HG03159 (cell line): ENCODE results near the gene SPATA31D4.

Experiments
- ATAC-seq: cut with Tn5 transposase; IDR thresholded peaks from one replicate; pipeline ENCODE4 v1.9.1; 2021; ENCODE audit warnings: mild to moderate bottlenecking, moderate library complexity; ENCODE audit not compliant: unreplicated experiment

The SPATA31D4 gene

GRCh38 chr9:81964218-81965171, 36.3 kb downstream of the SPATA31D4 start:
- no peak for ATAC-seq

- ATAC-seq, result no peak
Observed at GRCh38 chr9:81968026-81968425, 39.8 kb downstream of the SPATA31D4 start.

- ATAC-seq, result no peak
Observed at GRCh38 chr9:81969971-81970370, 41.7 kb downstream of the SPATA31D4 start.

- no peak for ATAC-seq
Observed at GRCh38 chr9:81971727-81972126, 43.5 kb downstream of the SPATA31D4 start.

DNA sequence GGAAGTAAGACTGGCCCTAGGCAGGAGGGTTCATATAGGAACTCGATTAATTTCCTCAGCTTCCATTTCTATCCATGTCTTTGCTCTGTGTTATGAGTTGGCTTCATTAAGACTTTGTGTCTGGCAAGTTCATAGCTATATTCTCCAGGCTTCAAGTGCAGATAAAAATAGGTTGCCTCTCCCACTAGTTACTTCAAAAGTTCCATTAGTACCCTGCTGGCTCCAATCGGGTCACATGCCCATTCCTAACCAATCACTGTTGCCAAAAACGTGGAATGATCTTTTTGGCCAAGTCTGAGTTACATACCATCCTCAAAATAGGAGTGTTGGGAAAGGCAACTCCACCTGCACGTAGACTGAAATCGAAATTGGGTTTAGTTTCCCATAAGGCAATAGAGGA, 46.5 kb downstream of the SPATA31D4 start:
- ATAC-seq, result no peak

DNA sequence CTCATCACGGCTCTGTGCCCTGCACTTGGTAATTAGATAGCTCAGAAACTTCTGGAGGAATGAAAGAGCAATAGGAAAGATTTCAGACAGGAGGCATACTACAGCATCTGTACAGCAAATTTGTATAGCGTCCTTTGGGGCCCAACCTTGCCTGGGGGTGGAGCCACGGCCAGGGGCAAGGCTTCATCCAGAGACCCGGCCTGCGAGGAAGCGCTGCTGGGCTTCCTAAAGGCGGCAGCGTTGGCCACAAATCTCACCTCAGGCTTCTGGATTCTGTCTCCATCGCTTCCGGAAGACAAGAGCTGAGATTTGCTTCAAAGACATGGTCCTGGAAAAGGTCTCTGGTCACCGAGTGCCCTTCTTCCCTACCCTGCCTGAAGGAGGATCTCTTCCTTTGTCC, 48.1 kb downstream of the SPATA31D4 start:
- no peak for ATAC-seq

DNA sequence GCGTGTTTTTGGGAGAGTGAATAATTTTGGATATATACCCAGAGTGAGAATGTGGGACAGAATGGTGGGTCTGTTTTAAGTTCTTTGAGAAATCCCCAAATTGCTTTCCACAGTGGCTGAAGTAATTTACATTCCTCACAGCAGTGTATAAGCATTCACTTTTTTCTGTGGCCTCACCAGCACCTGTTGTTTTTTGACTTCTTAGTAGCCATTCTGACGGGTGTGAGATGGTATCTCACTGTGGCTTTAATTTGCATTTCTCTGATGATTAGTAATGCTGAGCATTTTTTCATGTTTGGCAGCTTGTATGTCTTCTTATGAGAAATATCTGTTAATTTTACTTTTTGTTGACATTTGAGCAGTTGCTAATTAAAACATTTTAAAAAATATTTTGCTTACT, 51.0 kb downstream of the SPATA31D4 start:
- no peak for ATAC-seq

- ATAC-seq, result no peak
Observed at GRCh38 chr9:81980568-81980967, 52.3 kb downstream of the SPATA31D4 start.

DNA sequence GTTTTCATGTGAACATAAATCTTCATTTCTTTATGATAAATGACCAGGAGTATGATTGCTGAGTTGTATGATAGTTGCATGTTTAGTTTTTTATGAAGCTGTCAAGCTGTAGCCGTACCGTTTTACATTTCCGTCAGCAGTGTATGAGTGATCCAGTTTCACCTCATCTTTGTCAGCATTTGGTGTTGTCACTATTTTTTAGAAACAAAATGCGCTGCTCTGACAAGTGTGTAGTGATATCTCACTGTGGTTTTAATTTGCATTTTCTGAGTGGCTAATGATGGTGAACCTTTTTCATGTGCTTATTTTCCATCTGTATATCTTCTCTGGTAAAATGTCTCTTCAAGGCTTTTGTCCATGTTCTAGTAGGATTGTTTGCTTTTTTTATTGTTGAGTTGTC, 53.7 kb downstream of the SPATA31D4 start:
- ATAC-seq, result no peak
